Measurements from ENCODE around the gene IKZF1.

Gene IKZF1

GRCh38 chr7:50382455-50382854, 77.9 kb downstream of the IKZF1 start:
- no peak for DNase-seq

- no peak for DNase-seq
Observed at GRCh38 chr7:50387351-50387750, 82.8 kb downstream of the IKZF1 start.

- no peak for DNase-seq
Observed at GRCh38 chr7:50389961-50390360, 85.4 kb downstream of the IKZF1 start.

GRCh38 chr7:50391386-50391785, 86.9 kb downstream of the IKZF1 start:
- no peak for DNase-seq

GRCh38 chr7:50393076-50393475, 88.6 kb downstream of the IKZF1 start:
- no peak for DNase-seq

- DNase-seq = no peak
Observed at GRCh38 chr7:50393547-50394252, 89.2 kb downstream of the IKZF1 start.

- no peak for DNase-seq
Observed at GRCh38 chr7:50394315-50394714, 89.8 kb downstream of the IKZF1 start.

GRCh38 chr7:50396856-50397255, 92.3 kb downstream of the IKZF1 start:
- DNase-seq = no peak

GRCh38 chr7:50397320-50397970, 92.9 kb downstream of the IKZF1 start:
- no peak for DNase-seq

- DNase-seq = no peak
Observed at GRCh38 chr7:50397971-50398324, 93.4 kb downstream of the IKZF1 start.

- no peak for DNase-seq
Observed at GRCh38 chr7:50399206-50399605, 94.7 kb downstream of the IKZF1 start.

- no peak for DNase-seq
Observed at GRCh38 chr7:50399635-50400034, 95.1 kb downstream of the IKZF1 start.

- no peak for DNase-seq
Observed at GRCh38 chr7:50400114-50400513, 95.6 kb downstream of the IKZF1 start.

GRCh38 chr7:50404392-50404791, 99.9 kb downstream of the IKZF1 start:
- no peak for DNase-seq

- DNase-seq = no peak
Observed at GRCh38 chr7:50405221-50405620, 100.7 kb downstream of the IKZF1 start.

GRCh38 chr7:50406935-50407334, 102.4 kb downstream of the IKZF1 start:
- DNase-seq = no peak

GRCh38 chr7:50409856-50410745, 105.6 kb downstream of the IKZF1 start:
- DNase-seq = no peak

GRCh38 chr7:50411332-50411731, 106.8 kb downstream of the IKZF1 start:
- DNase-seq = no peak

GRCh38 chr7:50412973-50413372, 108.5 kb downstream of the IKZF1 start:
- no peak for DNase-seq

- DNase-seq = no peak
Observed at GRCh38 chr7:50413561-50413960, 109.0 kb downstream of the IKZF1 start.

GRCh38 chr7:50415844-50416364, 111.4 kb downstream of the IKZF1 start:
- DNase-seq = no peak

- no peak for DNase-seq
Observed at GRCh38 chr7:50416527-50417182, 112.1 kb downstream of the IKZF1 start.

GRCh38 chr7:50418086-50418515, 113.6 kb downstream of the IKZF1 start:
- peak; percentile 86 for DNase-seq

Measured in COR-L47 (cell line).